GM18511 (cell line): ENCODE data around the gene POLR1F.

ENCODE experiments used
- ATAC-seq: cut with Tn5 transposase; IDR thresholded peaks from one replicate; pipeline ENCODE4 v1.9.1; 2021; ENCODE audit warnings: mild to moderate bottlenecking, moderate library complexity; ENCODE audit not compliant: unreplicated experiment

POLR1F gene

GRCh38 chr7:19675816-19676215, 33.0 kb downstream of the POLR1F start:
- ATAC-seq: no peak

GRCh38 chr7:19674266-19674960, 34.4 kb downstream of the POLR1F start:
- no peak for ATAC-seq

- no peak for ATAC-seq
Measured at GRCh38 chr7:19670806-19671205, 38.0 kb downstream of the POLR1F start.

GRCh38 chr7:19665399-19666008, 43.3 kb downstream of the POLR1F start:
- peak; percentile 53 for ATAC-seq

GRCh38 chr7:19663816-19664462, 44.9 kb downstream of the POLR1F start:
- peak; percentile 96 for ATAC-seq

- ATAC-seq: no peak
Measured at GRCh38 chr7:19648791-19649190, 60.0 kb downstream of the POLR1F start.
